H1 (cell line): ENCODE results near the gene CHDH. TPM values are rescaled to one million over a fixed set of nuclear protein-coding genes. Genes with fewer than 3 reads are reported as not detected.
A peak's percentile ranks its signal among the peaks of the same experiment; 100 is the strongest.

Experiments
- CTCF ChIA-PET: fragments of 300-600 bp; sonication (Branson Sonifier 250); formaldehyde crosslinking; loops from one replicate; lab custom pipeline; 2021; ENCODE audit not compliant: partially characterized antibody; lab: Charles Lee
- POLR2A ChIA-PET: fragments of 300-600 bp; sonication (Branson Sonifier 250); formaldehyde crosslinking; loops from one replicate; lab custom pipeline; 2021; ENCODE audit warnings: inconsistent platforms; ENCODE audit not compliant: partially characterized antibody; lab: Charles Lee
- DNase-seq, 2 experiments: peaks; one replicate each; pipeline versions ENCODE4 v3.0.0 to v3.0.0-alpha.2; 2010 to 2022; ENCODE audit warnings: low spot score in 2 of 2, low read depth in 1 of 2, mixed read lengths in 1 of 2
- FAIRE-seq: peaks from 2 replicates; lab custom pipeline; 2011; peaks lifted over from hg19 to GRCh38; lab: Jason Lieb, UNC
- H2AFZ ChIP-seq: 2 replicates; pipeline ENCODE4 v1.8.1; 2012; ENCODE audit warnings: low read length, inconsistent platforms
- H2AK5ac ChIP-seq: 2 replicates; pipeline ENCODE4 v1.6.1; 2013; ENCODE audit warnings: low read depth, low read length
- H2BK120ac ChIP-seq: replicated peaks from 2 replicates; pipeline ENCODE3; 2013; ENCODE audit warnings: low read depth, low read length, inconsistent platforms
- H2BK12ac ChIP-seq: 2 replicates; pipeline ENCODE4 v1.6.1; 2013; ENCODE audit warnings: low read depth, low read length
- H2BK15ac ChIP-seq: 2 replicates; pipeline ENCODE4 v1.6.1; 2013; ENCODE audit warnings: low read length
- H2BK20ac ChIP-seq: 2 replicates; pipeline ENCODE4 v1.6.1; 2013; ENCODE audit warnings: low read length
- H2BK5ac ChIP-seq: 2 replicates; pipeline ENCODE4 v1.6.1; 2013; ENCODE audit warnings: low read depth, low read length
- H3K14ac ChIP-seq: 2 replicates; pipeline ENCODE4 v1.6.1; 2013; ENCODE audit warnings: inconsistent platforms; ENCODE audit not compliant: insufficient read length
- H3K18ac ChIP-seq: 2 replicates; pipeline ENCODE4 v1.6.1; 2013; ENCODE audit warnings: low read length; ENCODE audit errors: extremely low read depth
- H3K23ac ChIP-seq: 2 replicates; pipeline ENCODE4 v1.6.1; 2013; ENCODE audit warnings: inconsistent platforms; ENCODE audit not compliant: insufficient read length
- H3K23me2 ChIP-seq: 2 replicates; pipeline ENCODE4 v1.6.1; 2013; ENCODE audit warnings: low read depth, low read length
- H3K27ac ChIP-seq: 2 replicates; pipeline ENCODE4 v1.6.1; 2011; ENCODE audit warnings: low read depth, low read length, inconsistent platforms
- H3K27me3 ChIP-seq, 4 experiments: replicated peaks in 1 of 4; 1 replicate in 1 of 4; 2 replicates in 3 of 4; pipeline versions ENCODE4 v1.6.1 to v1.8.1; 2011 to 2013; ENCODE audit warnings: low read length in 3 of 4, mild to moderate bottlenecking in 3 of 4, inconsistent platforms in 2 of 4, mixed read lengths in 2 of 4, moderate library complexity in 1 of 4; ENCODE audit not compliant: control insufficient read depth in 3 of 4, insufficient read depth in 3 of 4; ENCODE audit errors: extremely low read depth in 1 of 4
- H3K36me3 ChIP-seq, 4 experiments: 2 replicates each; pipeline versions ENCODE4 v1.6.1 to v1.8.1; 2011 to 2013; ENCODE audit warnings: mild to moderate bottlenecking in 4 of 4, low read length in 3 of 4, moderate library complexity in 2 of 4, control low read depth in 1 of 4, inconsistent platforms in 1 of 4; ENCODE audit not compliant: insufficient read depth in 4 of 4, control insufficient read depth in 2 of 4
- H3K4ac ChIP-seq: replicated peaks from 2 replicates; pipeline ENCODE3; 2013; ENCODE audit warnings: low read length, low read depth, mixed read lengths, inconsistent platforms; ENCODE audit not compliant: insufficient read length
- H3K4me1 ChIP-seq, 4 experiments: replicated peaks in 1 of 4; 1 replicate in 1 of 4; 2 replicates in 3 of 4; pipeline versions ENCODE4 v1.6.1 to v1.8.1; 2011 to 2013; ENCODE audit warnings: low read length in 3 of 4, inconsistent platforms in 2 of 4, mixed read lengths in 1 of 4; ENCODE audit not compliant: insufficient read depth in 4 of 4, control insufficient read depth in 3 of 4
- H3K4me2 ChIP-seq, 2 experiments: 2 replicates each; pipeline versions ENCODE4 v1.6.1 to v1.8.1; 2011 to 2013; ENCODE audit warnings: low read depth in 2 of 2, low read length in 2 of 2, control low read depth in 1 of 2, inconsistent platforms in 1 of 2, mild to moderate bottlenecking in 1 of 2; ENCODE audit not compliant: insufficient read depth in 1 of 2
- H3K4me3 ChIP-seq, 4 experiments: fragments of 200-600, 300-600 bp in 1 of 4; sonication (generic), shearing (Covaris generic), sonication (Bioruptor Twin) in 1 of 4; 2 replicates each; pipeline versions ENCODE4 v1.5.1 to v1.8.1; 2011 to 2016; ENCODE audit warnings: low read length in 4 of 4, low read depth in 3 of 4, control low read depth in 2 of 4, inconsistent platforms in 2 of 4, mild to moderate bottlenecking in 2 of 4, mixed read lengths in 1 of 4, moderate library complexity in 1 of 4; ENCODE audit not compliant: insufficient read depth in 2 of 4; ENCODE audit errors: extremely low read depth in 1 of 4
- H3K56ac ChIP-seq: replicated peaks from 2 replicates; pipeline ENCODE3; 2013; ENCODE audit warnings: low read depth, mild to moderate bottlenecking, mixed read lengths, low read length, inconsistent platforms; ENCODE audit not compliant: insufficient read length
- H3K79me1 ChIP-seq: 2 replicates; pipeline ENCODE4 v1.6.1; 2013; ENCODE audit warnings: low read depth, low read length, control low read depth
- H3K79me2 ChIP-seq, 2 experiments: 2 replicates each; pipeline versions ENCODE4 v1.6.1 to v1.8.1; 2012 to 2013; ENCODE audit warnings: low read length in 2 of 2, mild to moderate bottlenecking in 2 of 2, inconsistent platforms in 1 of 2; ENCODE audit not compliant: insufficient read depth in 2 of 2, control insufficient read depth in 1 of 2
- H3K9ac ChIP-seq, 4 experiments: replicated peaks in 1 of 4; 1 replicate in 1 of 4; 2 replicates in 3 of 4; pipeline versions ENCODE4 v1.6.1 to v1.8.1; 2011 to 2013; ENCODE audit warnings: low read depth in 3 of 4, low read length in 3 of 4, control low read depth in 2 of 4, mild to moderate bottlenecking in 2 of 4, moderate library complexity in 2 of 4, inconsistent platforms in 1 of 4; ENCODE audit errors: extremely low read depth in 1 of 4
- H3K9me3 ChIP-seq, 2 experiments: 2 replicates each; pipeline versions ENCODE4 v1.6.1 to v1.8.1; 2012 to 2013; ENCODE audit warnings: mild to moderate bottlenecking in 2 of 2, moderate library complexity in 2 of 2, control low read depth in 1 of 2, inconsistent platforms in 1 of 2, low read depth in 1 of 2, low read length in 1 of 2, mixed read lengths in 1 of 2; ENCODE audit not compliant: insufficient read depth in 2 of 2
- H4K20me1 ChIP-seq, 2 experiments: replicated peaks in 1 of 2; 2 replicates each; pipeline versions ENCODE3 to v1.8.1; 2011 to 2013; ENCODE audit warnings: inconsistent platforms in 2 of 2, low read length in 2 of 2, mild to moderate bottlenecking in 1 of 2; ENCODE audit not compliant: insufficient read depth in 2 of 2, control insufficient read depth in 1 of 2
- H4K5ac ChIP-seq: 2 replicates; pipeline ENCODE4 v1.6.1; 2013; ENCODE audit warnings: low read length, low read depth, mixed read lengths, inconsistent platforms; ENCODE audit not compliant: insufficient read length
- H4K8ac ChIP-seq: 2 replicates; pipeline ENCODE4 v1.8.0; 2013; ENCODE audit warnings: mild to moderate bottlenecking, moderate library complexity, low read length, inconsistent platforms; ENCODE audit not compliant: insufficient read depth; ENCODE audit errors: extremely low read depth
- H4K91ac ChIP-seq: replicated peaks from 2 replicates; pipeline ENCODE3; 2013; ENCODE audit warnings: low read length, mixed read lengths, inconsistent platforms; ENCODE audit not compliant: insufficient read length
- CTCF ChIP-seq, 3 experiments: IDR thresholded peaks; 1 replicate in 2 of 3; 2 replicates in 1 of 3; pipeline versions ENCODE4 v1.5.1 to v1.6.1; 2011; ENCODE audit warnings: low read length in 3 of 3, mild to moderate bottlenecking in 3 of 3, inconsistent platforms in 2 of 3, low read depth in 1 of 3, moderate library complexity in 1 of 3; ENCODE audit not compliant: insufficient read depth in 1 of 3; ENCODE audit errors: control extremely low read depth in 1 of 3
- RAD21 ChIP-seq, 2 experiments: IDR thresholded peaks in 1 of 2; conservative IDR thresholded peaks in 1 of 2; 2 replicates each; pipeline ENCODE4 v1.6.1; 2011; ENCODE audit warnings: low read depth in 2 of 2, low read length in 2 of 2, improper control_type of control experiment in 1 of 2, inconsistent platforms in 1 of 2, mild to moderate bottlenecking in 1 of 2, moderate library complexity in 1 of 2
- RXRA ChIP-seq: IDR thresholded peaks from 2 replicates; pipeline ENCODE4 v1.6.1; 2011; ENCODE audit warnings: low read depth, mild to moderate bottlenecking, low read length, moderate library complexity; ENCODE audit not compliant: insufficient read depth
- WGBS, 2 experiments: shearing (Covaris generic) in 1 of 2; methylation state at CpG; one replicate each; pipeline versions ENCODE4 v1.1.6 to v1.1.7; 2013 to 2015; ENCODE audit warnings: low lambda C conversion rate in 2 of 2, mixed read lengths in 2 of 2, inconsistent platforms in 1 of 2, low coverage in 1 of 2, missing lambda C conversion rate in 1 of 2; ENCODE audit not compliant: insufficient replicate concordance in 2 of 2, insufficient coverage in 1 of 2, insufficient read length in 1 of 2; ENCODE audit errors: extremely low coverage in 1 of 2, missing lambda C conversion rate in 1 of 2; 5-methylcytosine and 5-hydroxymethylcytosine counted together
- polyA plus RNA-seq, 7 experiments: library from polyadenylated mRNA; depleted of rRNA in 3 of 7; stranded (reverse) in 5 of 7; unstranded in 2 of 7; fragments of >200 nt in 5 of 7; fragments of 200-250 nt in 2 of 7; gene quantifications; 1 replicate in 5 of 7; 2 replicates in 1 of 7; 4 replicates in 1 of 7; pipeline versions ENCODE4 v1.2.1 to v1.2.3, GENCODE V29; 2011 to 2013; ENCODE audit warnings: missing spikeins in 2 of 7, mixed read lengths in 2 of 7
- total RNA-seq: library from RNA; stranded (reverse); fragmentation: NEBNext Ultra II Directional; extraction: Animal tissue kit (Norgen Biotek cat#: 25700); gene quantifications from 2 replicates; pipeline ENCODE4 v1.2.1, GENCODE V29; 2021

The CHDH gene
- total and polyA plus RNA-seq, 2 of the 8 experiments (the other 6 are each of a cell fraction or from before 2014, with no cell fraction given): 4.9 to 10.3 TPM

DNA sequence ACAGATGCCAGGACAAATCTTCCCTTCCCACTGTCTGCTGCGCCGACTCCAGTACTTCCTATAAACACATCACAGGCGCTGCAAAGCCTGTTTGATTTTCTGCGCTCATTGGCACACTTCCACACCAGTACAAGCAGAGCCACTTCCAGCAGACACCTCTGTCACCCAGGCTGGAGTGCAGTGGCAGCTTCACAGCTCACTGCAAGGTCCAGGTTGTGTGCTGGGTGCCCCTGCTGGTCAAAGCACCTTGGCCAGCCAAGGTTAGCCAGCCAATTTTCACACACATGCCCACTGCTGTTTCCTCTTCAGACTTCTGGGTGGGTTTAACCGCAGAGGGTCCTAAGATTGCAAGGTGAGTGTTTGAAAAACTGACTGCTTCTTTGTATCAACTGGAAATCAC is 4.9 kb downstream of the CHDH start:
- TF ChIP-seq RXRA: no peak
- peak in 2 of 3 experiments; percentile 7 to 13; a peak in 2 of 4 replicates for TF ChIP-seq CTCF (IDR thresholded peaks at IDR 0.05; ENCODE audit: control extremely low read depth in 1 of 3, insufficient read depth in 1 of 3, low read depth in 1 of 3, low read length in 3 of 3)
- TF ChIP-seq RAD21 (IDR thresholded peaks at IDR 0.05 in 1 of 2, conservative IDR thresholded peaks at IDR 0.05 in 1 of 2; ENCODE audit: low read depth in 2 of 2, low read length in 2 of 2): peak; percentile 1 to 10; a peak in 1 of 4 replicates
- Histone ChIP-seq H2BK120ac (peak overlapping the region; percentile 28), H3K27ac (no peak overlapping the region), H3K4me2 (no peak overlapping the region), H3K23ac (no peak overlapping the region), H4K91ac (no peak overlapping the region), H3K9ac (no peak overlapping the region), H4K8ac (no peak overlapping the region; the same call in 1 of the 2 replicates), H2BK12ac (no peak overlapping the region), H3K79me1 (peaks cover 7% of the 10 kb centered on the region), H3K23me2 (peaks cover 5% of the 10 kb centered on the region; the same call in 1 of the 2 replicates), H2BK5ac (no peak overlapping the region), H2AK5ac (no peak overlapping the region), H3K4me3 (no peak overlapping the region), H3K4me1 (peaks cover 14 to 30% (median 21%) of the 10 kb centered on the region in 4 experiments), H3K4ac (peak overlapping the region; percentile 44), H2BK20ac (no peak overlapping the region), H3K14ac (no peak overlapping the region), H3K9me3 (no peaks in the 10 kb centered on the region), H2BK15ac (no peak overlapping the region), H4K20me1 (peaks cover 0 to 2% of the 10 kb centered on the region in 2 experiments), H3K79me2 (0 out of 4 replicates have a peak, but pooled peaks cover 0 to 3% of the 10 kb centered on the region in 2 experiments), H2AFZ (no peak overlapping the region), H3K56ac (no peak overlapping the region), H4K5ac (no peak overlapping the region), H3K18ac (no peak overlapping the region), H3K36me3 (peaks cover 0 to 6% (median 0%) of the 10 kb centered on the region in 4 experiments; a peak in 1 of 8 replicates), H3K27me3 (no peaks in the 10 kb centered on the region)
- CTCF ChIA-PET: interaction anchor here (0.6 to 1.5 kb wide), 2 partner anchors 9 to 494 kb away, joined by 3 to 5 read pairs; partner anchors contain the start of gene DCP1A
- POLR2A ChIA-PET: interaction anchor here (1.2 kb wide), 1 partner anchor 15 kb away, joined by 3 read pairs; no protein-coding TSS in a partner anchor
- FAIRE-seq (no peak), DNase-seq (no peak)
- WGBS, 2 experiments: 88% methylated on average over 5 of the region's 5 CpGs; no CpG with 5 or more reads in 1 of the 2 experiments
